NCI-H1436 (cell line): ENCODE data around the gene AIFM2.
"Not testable (repeated sequence)": the region's sequence is repeated elsewhere in the genome, so short reads cannot be mapped to it uniquely, and the experiment has no call there.

Source experiments
- DNase-seq: peaks from one replicate; lab custom pipeline; 2025; lab: John Stamatoyannopoulos, UW

AIFM2 gene

GRCh38 chr10:70145666-70146488 lies 13.3 kb upstream of the AIFM2 start:
- DNase-seq: peak; percentile 39

GRCh38 chr10:70145166-70145665 lies 12.6 kb upstream of the AIFM2 start:
- DNase-seq: no peak

- no peak for DNase-seq
Observed at GRCh38 chr10:70144372-70145110, 11.9 kb upstream of the AIFM2 start.

GRCh38 chr10:70142555-70142954 lies 9.9 kb upstream of the AIFM2 start:
- DNase-seq: no peak

GRCh38 chr10:70140297-70140696 lies 7.7 kb upstream of the AIFM2 start:
- no peak for DNase-seq

GRCh38 chr10:70139997-70140250 lies 7.3 kb upstream of the AIFM2 start:
- DNase-seq: no peak

GRCh38 chr10:70139151-70139996 lies 6.7 kb upstream of the AIFM2 start:
- DNase-seq: no peak

- no peak for DNase-seq
Observed at GRCh38 chr10:70137927-70138883, 5.6 kb upstream of the AIFM2 start.

- DNase-seq: no peak
Observed at GRCh38 chr10:70137135-70137534, 4.5 kb upstream of the AIFM2 start.

GRCh38 chr10:70135684-70136083 lies 3.1 kb upstream of the AIFM2 start:
- DNase-seq: no peak

GRCh38 chr10:70135046-70135445 lies 2.4 kb upstream of the AIFM2 start:
- no peak for DNase-seq

- DNase-seq: peak; percentile 2
Observed at GRCh38 chr10:70131560-70131937, 1.1 kb downstream of the AIFM2 start.

- no peak for DNase-seq
Observed at GRCh38 chr10:70130878-70131559, 1.6 kb downstream of the AIFM2 start.

GRCh38 chr10:70126700-70127395 lies 5.8 kb downstream of the AIFM2 start:
- DNase-seq: no peak

- DNase-seq: no peak
Observed at GRCh38 chr10:70125918-70126552, 6.6 kb downstream of the AIFM2 start.

- no peak for DNase-seq
Observed at GRCh38 chr10:70124918-70125317, 7.7 kb downstream of the AIFM2 start.

GRCh38 chr10:70124415-70124814 lies 8.2 kb downstream of the AIFM2 start:
- no peak for DNase-seq

- no peak for DNase-seq
Observed at GRCh38 chr10:70123817-70124216, 8.8 kb downstream of the AIFM2 start.

GRCh38 chr10:70123166-70123565 lies 9.5 kb downstream of the AIFM2 start:
- not testable (repeated sequence) for DNase-seq

- DNase-seq: no peak
Observed at GRCh38 chr10:70122742-70123141, 9.9 kb downstream of the AIFM2 start.
